Gastrocnemius medialis (tissue), 4 donors: ENCODE results near the gene SAE1. TPM values are rescaled to one million over a fixed set of nuclear protein-coding genes. Genes with fewer than 3 reads are reported as not detected.
A peak's percentile ranks its signal among the peaks of the same experiment; 100 is the strongest.

Experiments
- ATAC-seq, 2 donors: fragments of 150-250 bp; one replicate each; pipeline ENCODE4 v1.9.1; 2016
- DNase-seq, 2 donors: peaks; one replicate each; pipeline ENCODE4 v3.0.0-alpha.2; 2019
- H3K27ac ChIP-seq, 4 donors: fragments of 200-600 bp; sonication (generic); 1 replicate in 1 of 4; 2 replicates in 3 of 4; pipeline ENCODE4 v1.5.1; 2016 to 2018; ENCODE audit warnings: mild to moderate bottlenecking in 2 of 4, moderate library complexity in 1 of 4
- H3K27me3 ChIP-seq, 3 donors: fragments of 200-600 bp; sonication (generic) in 2 of 3; 1 replicate in 1 of 3; 2 replicates in 2 of 3; pipeline versions ENCODE4 v1.5.1 to v1.6.0; 2016 to 2019; ENCODE audit warnings: mild to moderate bottlenecking in 1 of 3, moderate library complexity in 1 of 3
- H3K36me3 ChIP-seq, 2 donors: fragments of 200-600 bp; sonication (generic) in 1 of 2; one replicate each; pipeline ENCODE4 v1.5.1; 2017 to 2018
- H3K4me1 ChIP-seq, 2 donors: fragments of 200-600 bp; sonication (generic) in 1 of 2; one replicate each; pipeline ENCODE4 v1.5.1; 2016 to 2017; ENCODE audit warnings: mild to moderate bottlenecking in 2 of 2
- H3K4me3 ChIP-seq, 4 donors: fragments of 200-600 bp; sonication (generic) in 3 of 4; 1 replicate in 1 of 4; 2 replicates in 3 of 4; pipeline ENCODE4 v1.5.1; 2016 to 2019; ENCODE audit warnings: mild to moderate bottlenecking in 2 of 4
- H3K9me3 ChIP-seq, 3 donors: fragments of 200-600 bp; sonication (generic) in 2 of 3; 1 replicate in 1 of 3; 2 replicates in 2 of 3; pipeline ENCODE4 v1.5.1; 2016 to 2019
- CTCF ChIP-seq, 5 experiments: fragments of 450-650 bp in 3 of 5; fragments of 200-600 bp in 2 of 5; sonication (generic) in 2 of 5; IDR thresholded peaks in 4 of 5; conservative IDR thresholded peaks in 1 of 5; 1 replicate in 4 of 5; 2 replicates in 1 of 5; pipeline ENCODE4 v1.5.1; 2016 to 2019; ENCODE audit warnings: antibody characterized with exemption in 5 of 5, mild to moderate bottlenecking in 3 of 5, moderate library complexity in 3 of 5
- POLR2A ChIP-seq, 2 donors: fragments of 450-650 bp; IDR thresholded peaks; one replicate each; pipeline ENCODE4 v1.6.1; 2017; ENCODE audit warnings: antibody characterized with exemption in 2 of 2, mild to moderate bottlenecking in 2 of 2, moderate library complexity in 2 of 2
- in situ Hi-C, 4 donors: fragments of 200-750 bp; cut with MboI; loops; one replicate each; pipeline versions ENCODE4 v1.15.0 to v1.8.0; 2017; ENCODE audit warnings: low sequenced_read_pairs in 4 of 4
- intact Hi-C: fragments of 100-400 bp; cut with DNase I; formaldehyde crosslinking; loops from one replicate; pipeline ENCODE4 v1.15.1; 2023; ENCODE audit warnings: low total_unique reads
- total RNA-seq, 4 donors: library from RNA; depleted of rRNA; stranded (reverse); fragments of >200 nt; gene quantifications; one replicate each; pipeline versions ENCODE4 v1.1.0 to v1.2.3, GENCODE V29; 2016

The SAE1 gene
- total RNA-seq, 4 donors from 2014 or later, result 29.7 to 74.6 (median 46.4) TPM

GRCh38 chr19:47102346-47103060, 28.1 kb upstream of the SAE1 start:
- no peak for ATAC-seq
- H3K4me1 ChIP-seq, result peaks cover 65 to 77% of the 10 kb centered on the region in 2 donors
- in situ Hi-C loops, result no loop called here
- intact Hi-C loops, result no loop called here
- H3K27ac ChIP-seq, result peak overlapping the region; percentile 26 to 55 (median 34)
- H3K27me3 ChIP-seq, result no peaks in the 10 kb centered on the region
- no peaks in the 10 kb centered on the region for H3K9me3 ChIP-seq
- no peak overlapping the region for H3K4me3 ChIP-seq
- no peak for TF ChIP-seq CTCF (IDR thresholded peaks at IDR 0.05 in 4 of 5, conservative IDR thresholded peaks at IDR 0.05 in 1 of 5)
- TF ChIP-seq POLR2A (IDR thresholded peaks at IDR 0.05), result no peak
- no peaks in the 10 kb centered on the region for H3K36me3 ChIP-seq
- DNase-seq, result no peak

- H3K27me3 ChIP-seq, result no peaks in the 10 kb centered on the region
- H3K27ac ChIP-seq, result peak overlapping the region; percentile 52 to 80 (median 72)
- peak; percentile 85 to 91 for ATAC-seq
- in situ Hi-C loops (no loop called here), intact Hi-C loops (no loop called here)
- no peak overlapping the region for H3K4me3 ChIP-seq
- TF ChIP-seq POLR2A (IDR thresholded peaks at IDR 0.05) (no peak), CTCF (IDR thresholded peaks at IDR 0.05 in 4 of 5, conservative IDR thresholded peaks at IDR 0.05 in 1 of 5) (no peak)
- no peaks in the 10 kb centered on the region for H3K36me3 ChIP-seq
- H3K9me3 ChIP-seq, result no peaks in the 10 kb centered on the region
- peaks cover 73 to 78% of the 10 kb centered on the region in 2 donors for H3K4me1 ChIP-seq
- DNase-seq, result peak; percentile 44 to 79
Observed at GRCh38 chr19:47104680-47105079, 26.0 kb upstream of the SAE1 start.

GRCh38 chr19:47105874-47106273, 24.8 kb upstream of the SAE1 start:
- H3K4me1 ChIP-seq, result peaks cover 85 to 87% of the 10 kb centered on the region in 2 donors
- no peaks in the 10 kb centered on the region for H3K9me3 ChIP-seq
- TF ChIP-seq POLR2A (IDR thresholded peaks at IDR 0.05), result no peak
- no peak for TF ChIP-seq CTCF (IDR thresholded peaks at IDR 0.05 in 4 of 5, conservative IDR thresholded peaks at IDR 0.05 in 1 of 5)
- intact Hi-C loops (no loop called here), in situ Hi-C loops (no loop called here)
- no peaks in the 10 kb centered on the region for H3K27me3 ChIP-seq
- H3K4me3 ChIP-seq, result no peak overlapping the region
- no peaks in the 10 kb centered on the region for H3K36me3 ChIP-seq
- DNase-seq (no peak), ATAC-seq (no peak)
- peak overlapping the region; percentile 96 to 100 (median 99) for H3K27ac ChIP-seq

DNA sequence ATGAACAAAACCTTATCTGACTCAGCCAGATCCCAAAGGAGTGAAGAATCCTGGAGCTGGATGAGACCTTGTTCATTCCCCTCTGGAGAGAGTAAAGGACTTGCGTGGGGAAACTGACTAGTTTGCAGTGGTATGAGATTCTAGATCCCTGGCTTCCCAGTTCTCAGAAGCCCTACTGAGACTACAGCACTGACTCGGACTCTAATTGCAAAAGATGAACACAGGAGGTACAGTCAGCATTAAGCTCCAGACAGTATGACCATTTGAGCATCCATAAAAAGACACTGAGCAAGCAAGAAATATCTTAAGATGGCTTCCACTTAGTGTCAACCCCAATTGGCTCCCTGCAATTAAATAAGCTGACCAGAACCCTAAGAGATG, 23.8 kb upstream of the SAE1 start:
- Histone ChIP-seq H3K4me1 (peaks cover 83% of the 10 kb centered on the region in 2 donors), H3K27ac (peak overlapping the region; percentile 96 to 100 (median 99)), H3K36me3 (no peaks in the 10 kb centered on the region), H3K9me3 (no peaks in the 10 kb centered on the region), H3K4me3 (no peak overlapping the region), H3K27me3 (no peaks in the 10 kb centered on the region)
- ATAC-seq, result peak in 1 of 2 donors; percentile 17
- intact Hi-C loops (no loop called here), in situ Hi-C loops (no loop called here)
- no peak for TF ChIP-seq POLR2A (IDR thresholded peaks at IDR 0.05)
- no peak for TF ChIP-seq CTCF (IDR thresholded peaks at IDR 0.05 in 4 of 5, conservative IDR thresholded peaks at IDR 0.05 in 1 of 5)
- DNase-seq, result no peak
